ENCODE results near the gene SYNE2. TPM values are rescaled to one million over a fixed set of nuclear protein-coding genes. Genes with fewer than 3 reads are reported as not detected.

The SYNE2 gene
- total RNA-seq, 1 experiment from 2014 or later: 16.0 TPM

- peaks cover 3% of the 10 kb centered on the region for H3F3A ChIP-seq (ENCODE audit: low read length, unreplicated experiment)
- BruUV-seq (replicated peaks): no TSS peak
- POLR2A ChIA-PET (ENCODE audit: unreplicated experiment): interaction anchor here (0.5 to 0.7 kb wide), 3 partner anchors 167 to 391 kb away, joined by 4 to 6 read pairs (median 4); no protein-coding TSS in a partner anchor
- no peaks in the 10 kb centered on the region for H3K9me3 ChIP-seq (ENCODE audit: low read length)
- no peaks in the 10 kb centered on the region for H3K36me3 ChIP-seq (ENCODE audit: low read depth, low read length)
- H3K79me2 ChIP-seq (ENCODE audit: low read length): no peaks in the 10 kb centered on the region
- H3K4me3 ChIP-seq (ENCODE audit: low read length): no peak overlapping the region
- CTCF ChIA-PET: interaction anchor here (1.0 kb wide), 1 partner anchor 17 kb away, joined by 3 read pairs; no protein-coding TSS in a partner anchor
- ATAC-seq: peak; percentile 98
- peaks cover 19% of the 10 kb centered on the region for H3K4me1 ChIP-seq (ENCODE audit: insufficient read depth, low read length)
- H3K9ac ChIP-seq (ENCODE audit: low read length): 0 out of 2 replicates have a peak overlapping the region, but pooled peaks have one; percentile 11
- H3K4me2 ChIP-seq (ENCODE audit: low read length): peak overlapping the region; percentile 52
- DNase-seq: peak; percentile 90
- H3K9me2 ChIP-seq (replicated peaks; ENCODE audit: low read length): no peaks in the 10 kb centered on the region
- TF ChIP-seq EZH2phosphoT487 (IDR thresholded peaks at IDR 0.05; ENCODE audit: borderline replicate concordance, low read length) (no peak), EZH2 (IDR thresholded peaks at IDR 0.05; ENCODE audit: low read length, unreplicated experiment) (no peak)
- intact Hi-C loops (cut with micrococcal nuclease): loop anchor here (1.0 to 5.0 kb wide), 3 partner anchors 13 to 177 kb away; no protein-coding TSS in a partner anchor
- peak overlapping the region; percentile 70 for H3K27ac ChIP-seq (ENCODE audit: low read length)
- no peak overlapping the region for H2AFZ ChIP-seq (ENCODE audit: low read length)
- no peaks in the 10 kb centered on the region for H4K20me1 ChIP-seq (ENCODE audit: low read length)
- H3K27me3 ChIP-seq (ENCODE audit: low read length): no peaks in the 10 kb centered on the region
Observed at GRCh38 chr14:64074961-64075612, 222.3 kb downstream of the SYNE2 start.

GRCh38 chr14:64075613-64076005, 222.8 kb downstream of the SYNE2 start:
- ChIA-PET CTCF (interaction anchor here (1.0 kb wide), 1 partner anchor 17 kb away, joined by 3 read pairs; no protein-coding TSS in a partner anchor), POLR2A (ENCODE audit: unreplicated experiment) (interaction anchor here (0.5 kb wide), 1 partner anchor 209 kb away, joined by 4 read pairs; no protein-coding TSS in a partner anchor)
- peak overlapping the region; percentile 70 for H3K27ac ChIP-seq (ENCODE audit: low read length)
- no peak overlapping the region for H3K4me3 ChIP-seq (ENCODE audit: low read length)
- TF ChIP-seq EZH2 (IDR thresholded peaks at IDR 0.05; ENCODE audit: low read length, unreplicated experiment): no peak
- TF ChIP-seq CTCF (conservative IDR thresholded peaks at IDR 0.05; ENCODE audit: low read depth, low read length): no peak
- no peak for TF ChIP-seq EZH2phosphoT487 (IDR thresholded peaks at IDR 0.05; ENCODE audit: borderline replicate concordance, low read length)
- H3K9me2 ChIP-seq (replicated peaks; ENCODE audit: low read length): no peaks in the 10 kb centered on the region
- 0 out of 2 replicates have a peak overlapping the region, but pooled peaks have one; percentile 11 for H3K9ac ChIP-seq (ENCODE audit: low read length)
- peaks cover 19% of the 10 kb centered on the region for H3K4me1 ChIP-seq (ENCODE audit: insufficient read depth, low read length)
- TSS peak; percentile 39 for BruUV-seq (replicated peaks)
- no peak overlapping the region for H2AFZ ChIP-seq (ENCODE audit: low read length)
- H3K4me2 ChIP-seq (ENCODE audit: low read length): peak overlapping the region; percentile 52
- no peaks in the 10 kb centered on the region for H3K27me3 ChIP-seq (ENCODE audit: low read length)
- no peaks in the 10 kb centered on the region for H3K79me2 ChIP-seq (ENCODE audit: low read length)
- no peaks in the 10 kb centered on the region for H3K9me3 ChIP-seq (ENCODE audit: low read length)
- H3K36me3 ChIP-seq (ENCODE audit: low read depth, low read length): no peaks in the 10 kb centered on the region
- H3F3A ChIP-seq (ENCODE audit: low read length, unreplicated experiment): peaks cover 3% of the 10 kb centered on the region
- DNase-seq (no peak), ATAC-seq (no peak)
- no peaks in the 10 kb centered on the region for H4K20me1 ChIP-seq (ENCODE audit: low read length)
- intact Hi-C loops (cut with micrococcal nuclease): loop anchor here (1.0 to 5.0 kb wide), 3 partner anchors 13 to 177 kb away; no protein-coding TSS in a partner anchor

GRCh38 chr14:64080452-64080851, 227.6 kb downstream of the SYNE2 start:
- H3K36me3 ChIP-seq (ENCODE audit: low read depth, low read length): no peaks in the 10 kb centered on the region
- intact Hi-C loops (cut with micrococcal nuclease): no loop called here
- H3K27me3 ChIP-seq (ENCODE audit: low read length): no peaks in the 10 kb centered on the region
- TF ChIP-seq EZH2 (IDR thresholded peaks at IDR 0.05; ENCODE audit: low read length, unreplicated experiment) (no peak), EZH2phosphoT487 (IDR thresholded peaks at IDR 0.05; ENCODE audit: borderline replicate concordance, low read length) (no peak), CTCF (conservative IDR thresholded peaks at IDR 0.05; ENCODE audit: low read depth, low read length) (no peak)
- H3K4me2 ChIP-seq (ENCODE audit: low read length): no peak overlapping the region
- ATAC-seq: peak; percentile 32
- CTCF ChIA-PET: no interaction called here
- no peaks in the 10 kb centered on the region for H3K9me2 ChIP-seq (replicated peaks; ENCODE audit: low read length)
- DNase-seq: no peak
- no peak overlapping the region for H3K27ac ChIP-seq (ENCODE audit: low read length)
- H3F3A ChIP-seq (ENCODE audit: low read length, unreplicated experiment): peaks cover 3% of the 10 kb centered on the region
- H3K79me2 ChIP-seq (ENCODE audit: low read length): no peaks in the 10 kb centered on the region
- H2AFZ ChIP-seq (ENCODE audit: low read length): no peak overlapping the region
- BruUV-seq (replicated peaks): no TSS peak
- no peak overlapping the region for H3K4me3 ChIP-seq (ENCODE audit: low read length)
- POLR2A ChIA-PET (ENCODE audit: unreplicated experiment): interaction anchor here (0.7 kb wide), 1 partner anchor 8 kb away, joined by 3 read pairs; no protein-coding TSS in a partner anchor
- no peaks in the 10 kb centered on the region for H3K9me3 ChIP-seq (ENCODE audit: low read length)
- H3K9ac ChIP-seq (ENCODE audit: low read length): no peak overlapping the region
- no peaks in the 10 kb centered on the region for H4K20me1 ChIP-seq (ENCODE audit: low read length)
- peaks cover 5% of the 10 kb centered on the region for H3K4me1 ChIP-seq (ENCODE audit: insufficient read depth, low read length)

Measured in PC-3 (cell line).